GM12878 (cell line): ENCODE results near the gene SCUBE3. TPM values are rescaled to one million over a fixed set of nuclear protein-coding genes. Genes with fewer than 3 reads are reported as not detected.

Experiments used
- ATAC-seq: fragments of 200-7000 bp; cut with Tn5 transposase; 3 replicates; pipeline ENCODE4 v1.9.1; 2020; ENCODE audit warnings: mild to moderate bottlenecking, moderate library complexity
- BruUV-seq: library from RNA; stranded (reverse); fragments of 400-500 nt; replicated peaks from 2 replicates; lab custom pipeline; 2021; lab: Mats Ljungman, UMichigan
- CTCF ChIA-PET: fragments of 300-600 bp; sonication (Branson Sonifier 250); formaldehyde crosslinking; extraction: SDS; loops from one replicate; lab custom pipeline; 2021; ENCODE audit warnings: inconsistent platforms; lab: Yijun Ruan, JAX
- POLR2A ChIA-PET: fragments of 350-600 bp; formaldehyde crosslinking; extraction: SDS; loops from one replicate; lab custom pipeline; 2021; ENCODE audit warnings: inconsistent platforms; lab: Charles Lee
- RAD21 ChIA-PET: fragments of 300-600 bp; sonication (Branson Sonifier 250); formaldehyde crosslinking; loops from one replicate; lab custom pipeline; 2023; ENCODE audit warnings: antibody characterized with exemption; ENCODE audit not compliant: unreplicated experiment; lab: Charles Lee
- SMC1A ChIA-PET: fragments of 300-600 bp; sonication (Branson Sonifier 250); formaldehyde crosslinking; loops from one replicate; lab custom pipeline; 2023; ENCODE audit not compliant: unreplicated experiment, uncharacterized antibody; lab: Charles Lee
- DNase-seq: peaks from one replicate; pipeline ENCODE4 v3.0.0-alpha.2; 2011; ENCODE audit warnings: low read depth, low spot score
- FAIRE-seq: peaks from 3 replicates; lab custom pipeline; 2011; peaks lifted over from hg19 to GRCh38; lab: Jason Lieb, UNC
- H2AFZ ChIP-seq: 2 replicates; pipeline ENCODE4 v1.6.0; 2011; ENCODE audit warnings: low read depth, low read length, control low read depth; ENCODE audit not compliant: control insufficient read depth
- H3K27ac ChIP-seq: 2 replicates; pipeline ENCODE4 v1.5.1; 2011; ENCODE audit warnings: control low read depth; ENCODE audit not compliant: control insufficient read depth, insufficient read depth
- H3K27me3 ChIP-seq, 2 experiments: replicated peaks in 1 of 2; 2 replicates each; pipeline versions ENCODE4 v1.6.0 to v1.6.1; 2011; ENCODE audit warnings: low read length in 1 of 2; ENCODE audit not compliant: control insufficient read depth in 2 of 2, insufficient read depth in 2 of 2
- H3K36me3 ChIP-seq, 2 experiments: 2 replicates each; pipeline ENCODE4 v1.5.1; 2011; ENCODE audit warnings: low read length in 1 of 2; ENCODE audit not compliant: control insufficient read depth in 2 of 2, insufficient read depth in 2 of 2
- H3K4me1 ChIP-seq: 2 replicates; pipeline ENCODE4 v1.6.1; 2011; ENCODE audit warnings: mild to moderate bottlenecking, low read length, moderate library complexity, mixed read lengths; ENCODE audit not compliant: control insufficient read depth, insufficient read depth
- H3K4me2 ChIP-seq: 2 replicates; pipeline ENCODE4 v1.6.0; 2011; ENCODE audit warnings: control low read depth; ENCODE audit not compliant: control insufficient read depth, insufficient read depth
- H3K4me3 ChIP-seq: fragments of 200-600 bp; sonication (generic); 2 replicates; pipeline ENCODE4 v1.5.1; 2016
- H3K79me2 ChIP-seq: 2 replicates; pipeline ENCODE4 v1.6.0; 2011; ENCODE audit warnings: low read length; ENCODE audit not compliant: control insufficient read depth, insufficient read depth
- H3K9ac ChIP-seq: 2 replicates; pipeline ENCODE4 v1.8.0; 2011; ENCODE audit warnings: low read length, control low read depth, mixed read lengths; ENCODE audit not compliant: control insufficient read depth, insufficient read depth
- H3K9me3 ChIP-seq: replicated peaks from 3 replicates; pipeline ENCODE4 v1.5.1; 2011; ENCODE audit warnings: mild to moderate bottlenecking, low read length; ENCODE audit not compliant: control insufficient read depth, insufficient read depth
- H4K20me1 ChIP-seq: 2 replicates; pipeline ENCODE4 v1.6.0; 2011; ENCODE audit not compliant: control insufficient read depth, insufficient read depth
- BACH1 ChIP-seq: fragments of 450-650 bp; IDR thresholded peaks from 2 replicates; pipeline ENCODE4 v1.6.1; 2017; ENCODE audit warnings: mild to moderate bottlenecking, borderline replicate concordance
- FOXK2 ChIP-seq: fragments of 450-650 bp; IDR thresholded peaks from 2 replicates; pipeline ENCODE4 v1.6.1; 2017; ENCODE audit warnings: mild to moderate bottlenecking, moderate library complexity
- HDAC6 ChIP-seq: fragments of 200-600 bp; sonication (generic); IDR thresholded peaks from one replicate; pipeline ENCODE4 v1.8.0; 2017; ENCODE audit warnings: antibody characterized with exemption; ENCODE audit not compliant: unreplicated experiment
- IKZF1 ChIP-seq: fragments of 450-650 bp; conservative IDR thresholded peaks from 2 replicates; pipeline ENCODE4 v1.6.1; 2017; ENCODE audit warnings: antibody characterized with exemption, mild to moderate bottlenecking
- POLR2AphosphoS2 ChIP-seq: IDR thresholded peaks from 2 replicates; pipeline ENCODE4 v1.6.1; 2011; ENCODE audit warnings: low read depth, mild to moderate bottlenecking, low read length, improper control_type of control experiment, moderate library complexity
- RELA ChIP-seq: fragments of 450-650 bp; IDR thresholded peaks from 2 replicates; pipeline ENCODE4 v1.8.0; 2014; ENCODE audit warnings: borderline replicate concordance; ENCODE audit not compliant: partially characterized antibody
- SIX5 ChIP-seq: IDR thresholded peaks from 2 replicates; pipeline ENCODE4 v1.6.1; 2011; ENCODE audit warnings: mild to moderate bottlenecking, low read depth, low read length, moderate library complexity; ENCODE audit not compliant: severe bottlenecking
- SPI1 ChIP-seq: IDR thresholded peaks from 2 replicates; pipeline ENCODE4 v1.6.1; 2011; ENCODE audit warnings: low read depth, mild to moderate bottlenecking, low read length, moderate library complexity, borderline replicate concordance; ENCODE audit not compliant: insufficient read depth
- WGBS: methylation state at CpG from one replicate; pipeline ENCODE4 v1.1.6; 2016; ENCODE audit warnings: low lambda C conversion rate; ENCODE audit not compliant: insufficient replicate concordance, insufficient coverage; ENCODE audit errors: missing lambda C conversion rate; 5-methylcytosine and 5-hydroxymethylcytosine counted together
- in situ Hi-C: fragments of 300-500 bp; cut with MboI; formaldehyde crosslinking; loops from 9 replicates; pipeline ENCODE4 v1.14.3; 2018; ENCODE audit warnings: mixed read lengths
- intact Hi-C: fragments of 100-400 bp; cut with micrococcal nuclease; formaldehyde crosslinking; loops from one replicate; pipeline ENCODE4 v1.14.2; 2022; ENCODE audit not compliant: unreplicated experiment
- polyA plus RNA-seq, 11 experiments: library from polyadenylated mRNA; depleted of rRNA in 4 of 11; unstranded in 6 of 11; stranded (reverse) in 5 of 11; fragments of >200 nt; fragmentation: Nextera tagmentation in 4 of 11; fragmentation: Illumina TruSeq in 1 of 11; extraction: Ambion mirVana in 4 of 11; extraction: Trizol in 1 of 11; gene quantifications; 1 replicate in 1 of 11; 2 replicates in 10 of 11; pipeline versions ENCODE4 v1.2.1 to v1.2.3, GENCODE V29; 2011 to 2016; ENCODE audit warnings: inconsistent platforms in 2 of 11, missing spikeins in 2 of 11, low read depth in 1 of 11
- total RNA-seq, 4 experiments: library from RNA; depleted of rRNA in 3 of 4; stranded (reverse); fragments of >200 nt in 3 of 4; fragmentation: Illumina TruSeq in 1 of 4; extraction: Trizol in 1 of 4; gene quantifications; 2 replicates each; pipeline versions ENCODE4 v1.2.1 to v1.2.3, GENCODE V29; 2013 to 2021
- TF ChIP-seq, protein P1 (sequence below): fragments of 150-350 bp; IDR thresholded peaks from 2 replicates; pipeline ENCODE4 v1.6.1; 2016; ENCODE audit warnings: low read depth, low read length

SCUBE3 gene
- total and polyA plus RNA-seq, 10 of the 15 experiments (the other 5 are each of a cell fraction or from before 2014, with no cell fraction given), result under 0.01 to 0.20 (median 0.07) TPM; not detected in 4

DNA sequence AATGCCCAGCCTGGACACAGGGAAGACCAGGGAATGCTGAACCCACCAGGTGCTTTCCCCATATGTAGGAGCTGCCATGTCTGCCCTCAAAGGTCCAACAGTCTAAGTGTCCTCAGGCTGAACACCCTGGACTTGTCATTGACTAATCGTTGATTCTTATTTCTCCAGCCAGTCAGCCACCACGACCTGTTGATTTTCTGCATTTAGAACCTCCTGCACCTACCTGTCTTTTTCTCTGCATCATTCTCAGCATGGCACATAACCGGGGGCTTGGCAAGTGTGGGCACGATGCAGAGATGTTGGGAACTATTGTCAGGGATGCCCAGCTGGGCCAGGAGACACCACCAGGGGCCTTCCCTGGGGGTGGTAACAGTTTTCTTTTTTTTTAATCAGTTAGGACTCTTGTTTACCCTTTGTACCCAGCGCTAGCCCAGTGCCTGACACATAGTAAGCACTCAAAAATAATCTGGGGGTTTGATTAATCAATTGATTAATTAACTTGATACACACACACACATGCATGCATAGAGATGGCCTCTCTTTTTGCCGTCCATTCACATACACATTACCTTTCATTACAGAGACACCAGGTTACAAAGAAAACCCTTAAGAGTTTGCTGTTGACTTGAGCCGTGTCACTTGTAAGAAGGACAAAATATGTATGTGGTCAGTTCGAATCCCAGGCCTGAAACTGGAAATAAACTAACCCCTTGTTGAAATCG is 29.0 kb upstream of the SCUBE3 start:
- POLR2A ChIA-PET, result no interaction called here

More for the DNA sequence above, 29.0 kb upstream of the SCUBE3 start:
- Histone ChIP-seq H3K79me2 (no peaks in the 10 kb centered on the region), H3K9ac (no peak overlapping the region), H3K4me2 (no peak overlapping the region), H3K27me3 (no peaks in the 10 kb centered on the region), H3K4me1 (peaks cover 2% of the 10 kb centered on the region), H3K9me3 (no peaks in the 10 kb centered on the region), H3K36me3 (no peaks in the 10 kb centered on the region), H4K20me1 (no peaks in the 10 kb centered on the region), H2AFZ (no peak overlapping the region), H3K4me3 (no peak overlapping the region), H3K27ac (no peak overlapping the region)
- ChIA-PET CTCF (interaction anchor here (1.5 to 4.8 kb wide), 3 partner anchors 16 to 38 kb away, joined by 4 to 21 read pairs (median 5); no protein-coding TSS in a partner anchor), SMC1A (no interaction called here), RAD21 (no interaction called here)
- no peak for FAIRE-seq
- WGBS, result 25% methylated on average over 9 of the region's 9 CpGs
- BruUV-seq, result no TSS peak
- in situ Hi-C loops, result no loop called here
- TF ChIP-seq IKZF1 (no peak), POLR2AphosphoS2 (no peak), SIX5 (no peak), FOXK2 (no peak), RELA (no peak), SPI1 (no peak), HDAC6 (no peak), BACH1 (no peak)
- TF ChIP-seq, protein P1, sequence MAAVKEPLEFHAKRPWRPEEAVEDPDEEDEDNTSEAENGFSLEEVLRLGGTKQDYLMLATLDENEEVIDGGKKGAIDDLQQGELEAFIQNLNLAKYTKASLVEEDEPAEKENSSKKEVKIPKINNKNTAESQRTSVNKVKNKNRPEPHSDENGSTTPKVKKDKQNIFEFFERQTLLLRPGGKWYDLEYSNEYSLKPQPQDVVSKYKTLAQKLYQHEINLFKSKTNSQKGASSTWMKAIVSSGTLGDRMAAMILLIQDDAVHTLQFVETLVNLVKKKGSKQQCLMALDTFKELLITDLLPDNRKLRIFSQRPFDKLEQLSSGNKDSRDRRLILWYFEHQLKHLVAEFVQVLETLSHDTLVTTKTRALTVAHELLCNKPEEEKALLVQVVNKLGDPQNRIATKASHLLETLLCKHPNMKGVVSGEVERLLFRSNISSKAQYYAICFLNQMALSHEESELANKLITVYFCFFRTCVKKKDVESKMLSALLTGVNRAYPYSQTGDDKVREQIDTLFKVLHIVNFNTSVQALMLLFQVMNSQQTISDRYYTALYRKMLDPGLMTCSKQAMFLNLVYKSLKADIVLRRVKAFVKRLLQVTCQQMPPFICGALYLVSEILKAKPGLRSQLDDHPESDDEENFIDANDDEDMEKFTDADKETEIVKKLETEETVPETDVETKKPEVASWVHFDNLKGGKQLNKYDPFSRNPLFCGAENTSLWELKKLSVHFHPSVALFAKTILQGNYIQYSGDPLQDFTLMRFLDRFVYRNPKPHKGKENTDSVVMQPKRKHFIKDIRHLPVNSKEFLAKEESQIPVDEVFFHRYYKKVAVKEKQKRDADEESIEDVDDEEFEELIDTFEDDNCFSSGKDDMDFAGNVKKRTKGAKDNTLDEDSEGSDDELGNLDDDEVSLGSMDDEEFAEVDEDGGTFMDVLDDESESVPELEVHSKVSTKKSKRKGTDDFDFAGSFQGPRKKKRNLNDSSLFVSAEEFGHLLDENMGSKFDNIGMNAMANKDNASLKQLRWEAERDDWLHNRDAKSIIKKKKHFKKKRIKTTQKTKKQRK, result no peak
- intact Hi-C loops, result no loop called here
- ATAC-seq, result no peak
- DNase-seq, result no peak
